B cell (primary cell): Measurements from ENCODE around the gene EFNB3. TPM values are rescaled to one million over a fixed set of nuclear protein-coding genes. Genes with fewer than 3 reads are reported as not detected.

Experiments used
- ATAC-seq: fragments of 200-7000 bp; cut with Tn5 transposase; one replicate; pipeline ENCODE4 v1.10.0; 2021; ENCODE audit warnings: low read depth, mild to moderate bottlenecking, moderate number of reproducible peaks, moderate library complexity
- CTCF ChIA-PET: fragments of 350-600 bp; sonication (Branson Sonifier 250); formaldehyde crosslinking; loops from one replicate; lab custom pipeline; 2021; ENCODE audit warnings: antibody characterized with exemption, inconsistent platforms; lab: Charles Lee
- POLR2A ChIA-PET: fragments of 350-600 bp; sonication (Branson Sonifier 250); formaldehyde crosslinking; loops from one replicate; lab custom pipeline; 2021; ENCODE audit warnings: antibody characterized with exemption; lab: Charles Lee
- DNase-seq: peaks from one replicate; pipeline ENCODE4 v3.0.0; 2013
- H2AFZ ChIP-seq: 2 replicates; pipeline ENCODE4 v1.6.1; 2012; ENCODE audit warnings: mild to moderate bottlenecking, low read depth, low read length; ENCODE audit not compliant: insufficient read depth, poor library complexity, severe bottlenecking
- H3K27ac ChIP-seq, 2 donors: 1 replicate in 1 of 2; 2 replicates in 1 of 2; pipeline ENCODE4 v1.5.1; 2012 to 2013; ENCODE audit warnings: low read length in 2 of 2, mild to moderate bottlenecking in 2 of 2, moderate library complexity in 1 of 2
- H3K27me3 ChIP-seq, 4 experiments: fragments of 200-600 bp in 1 of 4; sonication (generic) in 1 of 4; replicated peaks in 1 of 4; 1 replicate in 2 of 4; 2 replicates in 2 of 4; pipeline versions ENCODE4 v1.6.1 to v1.7.0; 2013 to 2016; ENCODE audit warnings: low read length in 3 of 4, mild to moderate bottlenecking in 2 of 4, mixed read lengths in 1 of 4, moderate library complexity in 1 of 4; ENCODE audit not compliant: insufficient read depth in 4 of 4, control insufficient read depth in 3 of 4; ENCODE audit errors: control extremely low read depth in 1 of 4
- H3K36me3 ChIP-seq, 2 experiments: replicated peaks in 1 of 2; 1 replicate in 1 of 2; 2 replicates in 1 of 2; pipeline versions ENCODE4 v1.6.1 to v1.7.1; 2013; ENCODE audit warnings: low read length in 1 of 2; ENCODE audit not compliant: insufficient read depth in 2 of 2, control insufficient read depth in 1 of 2; ENCODE audit errors: control extremely low read depth in 1 of 2, extremely low read depth in 1 of 2
- H3K4me1 ChIP-seq, 2 donors: fragments of 200-600 bp in 1 of 2; sonication (generic) in 1 of 2; 1 replicate in 1 of 2; 2 replicates in 1 of 2; pipeline versions ENCODE4 v1.5.1 to v1.6.1; 2013 to 2017; ENCODE audit warnings: low read length in 2 of 2; ENCODE audit not compliant: control insufficient read depth in 2 of 2, insufficient read depth in 2 of 2
- H3K4me2 ChIP-seq: replicated peaks from 2 replicates; pipeline ENCODE3; 2012; ENCODE audit warnings: mild to moderate bottlenecking, low read depth, low read length; ENCODE audit not compliant: poor library complexity, severe bottlenecking
- H3K4me3 ChIP-seq, 5 experiments: fragments of 200-600 bp in 1 of 5; sonication (generic) in 1 of 5; 1 replicate in 3 of 5; 2 replicates in 2 of 5; pipeline versions ENCODE4 v1.5.1 to v1.7.0; 2011 to 2016; ENCODE audit warnings: low read length in 4 of 5, mild to moderate bottlenecking in 4 of 5, low read depth in 2 of 5, control low read depth in 1 of 5, moderate library complexity in 1 of 5; ENCODE audit not compliant: insufficient read depth in 1 of 5; ENCODE audit errors: control extremely low read depth in 1 of 5, extremely low read depth in 1 of 5
- H3K79me2 ChIP-seq: fragments of 200-600 bp; sonication (generic); one replicate; pipeline ENCODE4 v1.6.0; 2016; ENCODE audit warnings: low read length; ENCODE audit not compliant: control insufficient read depth, insufficient read depth
- H3K9ac ChIP-seq: fragments of 200-600 bp; sonication (generic); 2 replicates; pipeline ENCODE4 v1.6.1; 2017; ENCODE audit warnings: mild to moderate bottlenecking, low read length, moderate library complexity
- H3K9me3 ChIP-seq, 3 donors: one replicate each; pipeline versions ENCODE4 v1.6.1 to v1.7.1; 2013; ENCODE audit warnings: low read length in 2 of 3; ENCODE audit not compliant: control insufficient read depth in 2 of 3, insufficient read depth in 1 of 3; ENCODE audit errors: control extremely low read depth in 1 of 3
- H4K20me1 ChIP-seq: 2 replicates; pipeline ENCODE4 v1.6.0; 2012; ENCODE audit warnings: mild to moderate bottlenecking, low read length; ENCODE audit not compliant: insufficient read depth, control insufficient read depth, poor library complexity, severe bottlenecking
- H3K27ac Mint-ChIP-seq: one replicate; pipeline ENCODE4 v1.8.0; 2021; ENCODE audit warnings: mixed read lengths
- H3K27me3 Mint-ChIP-seq: one replicate; pipeline ENCODE4 v1.8.0; 2021; ENCODE audit warnings: mixed read lengths
- H3K4me1 Mint-ChIP-seq: one replicate; pipeline ENCODE4 v1.8.0; 2021; ENCODE audit warnings: mixed read lengths
- H3K4me3 Mint-ChIP-seq: one replicate; pipeline ENCODE4 v1.8.0; 2021; ENCODE audit warnings: mixed read lengths
- H3K9me3 Mint-ChIP-seq: one replicate; pipeline ENCODE4 v1.8.0; 2022; ENCODE audit warnings: mixed read lengths; ENCODE audit not compliant: insufficient read depth
- CTCF ChIP-seq: fragments of 200-600 bp; IDR thresholded peaks from one replicate; pipeline ENCODE4 v1.8.0; 2022; ENCODE audit warnings: antibody characterized with exemption, mild to moderate bottlenecking
- EZH2 ChIP-seq: IDR thresholded peaks from 2 replicates; pipeline ENCODE4 v1.6.1; 2012; ENCODE audit warnings: borderline replicate concordance, low read depth, mild to moderate bottlenecking, moderate library complexity, low read length; ENCODE audit not compliant: insufficient read depth, poor library complexity, severe bottlenecking
- WGBS: methylation state at CpG from one replicate; pipeline ENCODE4 v1.1.5; 2013; ENCODE audit warnings: missing lambda C conversion rate; ENCODE audit not compliant: insufficient coverage; 5-methylcytosine and 5-hydroxymethylcytosine counted together
- intact Hi-C: fragments of 100-400 bp; cut with micrococcal nuclease; formaldehyde crosslinking; loops from one replicate; pipeline ENCODE4 v1.10.0; 2022
- polyA plus RNA-seq: library from polyadenylated mRNA; depleted of rRNA; stranded (reverse); fragments of >200 nt; gene quantifications from 2 replicates; pipeline ENCODE4 v1.2.3, GENCODE V29; 2012
- total RNA-seq, 2 donors: library from RNA; stranded (reverse); fragments of 120-200 nt in 1 of 2; gene quantifications; 1 replicate in 1 of 2; 2 replicates in 1 of 2; pipeline versions ENCODE4 v1.2.3 to v1.2.4, GENCODE V29; 2013 to 2022

Gene EFNB3
- total and polyA plus RNA-seq, 2 donors (not counting 1 experiment from before 2014, with no cell fraction given) = not detected

DNA sequence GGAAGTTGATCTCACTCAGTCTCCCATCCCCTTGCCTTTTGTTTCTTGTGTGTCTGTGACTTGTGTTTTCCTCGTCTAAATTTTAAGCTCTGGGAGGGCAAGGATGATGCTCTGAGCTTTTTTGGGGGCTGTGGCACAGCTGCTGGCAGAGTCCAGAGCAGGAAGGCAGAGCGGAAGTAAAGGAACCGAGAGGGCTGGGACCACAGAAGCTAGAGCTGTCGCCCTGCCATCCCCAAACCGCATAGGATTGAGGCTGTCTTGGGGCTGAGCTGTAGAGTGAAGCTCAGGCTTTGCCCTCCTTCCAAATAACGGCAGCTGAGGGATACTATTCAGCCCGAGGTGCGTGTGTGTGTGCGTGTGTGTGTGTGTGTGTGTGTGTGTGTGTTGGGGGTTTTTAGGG is 8.8 kb downstream of the EFNB3 start:
- Histone ChIP-seq H3K9ac (no peak overlapping the region), H3K79me2 (no peaks in the 10 kb centered on the region), H2AFZ (no peak overlapping the region), H3K36me3 (no peaks in the 10 kb centered on the region), H3K9me3 (peaks cover 0 to 3% (median 0%) of the 10 kb centered on the region in 3 donors), H3K4me2 (no peak overlapping the region), H3K27ac (no peak overlapping the region), H4K20me1 (no peaks in the 10 kb centered on the region), H3K4me3 (no peak overlapping the region), H3K4me1 (peaks cover 26 to 31% of the 10 kb centered on the region in 2 donors), H3K27me3 (peaks cover 0 to 78% (median 35%) of the 10 kb centered on the region in 4 experiments)
- CTCF ChIA-PET = no interaction called here
- Mint-ChIP-seq H3K4me1 (peaks cover 34% of the 10 kb centered on the region), H3K4me3 (no peak overlapping the region), H3K9me3 (no peaks in the 10 kb centered on the region), H3K27ac (no peak overlapping the region), H3K27me3 (peaks cover 70% of the 10 kb centered on the region)
- intact Hi-C loops = no loop called here
- WGBS = 15% methylated on average over 3 of the region's 9 CpGs
- DNase-seq (no peak), ATAC-seq (no peak)
- POLR2A ChIA-PET = interaction anchor here (0.8 kb wide), 1 partner anchor 99 kb away, joined by 6 read pairs; the partner anchor contains the start of gene FXR2
- no peak for TF ChIP-seq CTCF
- no peak for TF ChIP-seq EZH2

- no peak for DNase-seq
- no peak for ATAC-seq
- WGBS = 88% methylated on average over 5 of the region's 10 CpGs
- Mint-ChIP-seq H3K4me3 (no peak overlapping the region), H3K9me3 (no peaks in the 10 kb centered on the region), H3K4me1 (peaks cover 34% of the 10 kb centered on the region), H3K27me3 (peaks cover 72% of the 10 kb centered on the region), H3K27ac (peak overlapping the region; percentile 15)
- intact Hi-C loops = no loop called here
- H4K20me1 ChIP-seq = no peaks in the 10 kb centered on the region
- peaks cover 26 to 31% of the 10 kb centered on the region in 2 donors for H3K4me1 ChIP-seq
- no peak overlapping the region for H3K9ac ChIP-seq
- H3K27me3 ChIP-seq = peaks cover 0 to 83% (median 38%) of the 10 kb centered on the region in 4 experiments
- no peaks in the 10 kb centered on the region for H3K79me2 ChIP-seq
- no peak for TF ChIP-seq CTCF
- TF ChIP-seq EZH2 = no peak
- H3K36me3 ChIP-seq = no peaks in the 10 kb centered on the region
- CTCF ChIA-PET = no interaction called here
- peaks cover 0 to 3% (median 0%) of the 10 kb centered on the region in 3 donors for H3K9me3 ChIP-seq
- H3K27ac ChIP-seq = no peak overlapping the region
- H3K4me2 ChIP-seq = no peak overlapping the region
- no peak overlapping the region for H2AFZ ChIP-seq
- POLR2A ChIA-PET = interaction anchor here (0.6 kb wide), 1 partner anchor 489 kb away, joined by 3 read pairs; no protein-coding TSS in a partner anchor
- H3K4me3 ChIP-seq = no peak overlapping the region
Measured at GRCh38 chr17:7714721-7715594, 10.0 kb downstream of the EFNB3 start.
